ENCODE measurements around the gene TMEM176B. TPM values are rescaled to one million over a fixed set of nuclear protein-coding genes. Genes with fewer than 3 reads are reported as not detected.

The TMEM176B gene
- polyA plus RNA-seq, 1 donor, result 16.7 TPM

GRCh38 chr7:150751702-150752101 is 48.5 kb downstream of the TMEM176B start:
- DNase-seq, result no peak

DNA sequence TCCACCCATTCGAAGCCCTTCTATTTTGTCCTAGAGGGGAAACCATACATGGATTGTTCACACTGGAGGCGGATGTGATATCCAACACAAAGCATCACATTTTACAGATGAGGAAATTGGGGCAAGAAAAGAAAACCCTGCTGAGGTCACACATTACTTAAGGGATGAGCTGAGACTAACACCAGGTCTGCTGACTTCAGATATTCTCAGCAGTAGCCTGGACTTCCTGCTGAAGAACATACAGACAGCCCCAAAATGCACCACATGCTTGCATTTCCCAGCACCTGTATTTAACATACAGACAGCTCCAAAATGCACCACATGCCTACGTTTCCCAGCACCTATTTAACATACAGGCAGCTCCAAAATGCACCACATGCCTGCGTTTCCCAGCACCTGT is 51.8 kb downstream of the TMEM176B start:
- DNase-seq, result no peak

- DNase-seq, result no peak
These were observed 53.2 kb downstream of the TMEM176B start for GRCh38 chr7:150746921-150747320.

GRCh38 chr7:150745876-150746275 is 54.3 kb downstream of the TMEM176B start:
- DNase-seq, result no peak

GRCh38 chr7:150745086-150745485 is 55.1 kb downstream of the TMEM176B start:
- no peak for DNase-seq

DNA sequence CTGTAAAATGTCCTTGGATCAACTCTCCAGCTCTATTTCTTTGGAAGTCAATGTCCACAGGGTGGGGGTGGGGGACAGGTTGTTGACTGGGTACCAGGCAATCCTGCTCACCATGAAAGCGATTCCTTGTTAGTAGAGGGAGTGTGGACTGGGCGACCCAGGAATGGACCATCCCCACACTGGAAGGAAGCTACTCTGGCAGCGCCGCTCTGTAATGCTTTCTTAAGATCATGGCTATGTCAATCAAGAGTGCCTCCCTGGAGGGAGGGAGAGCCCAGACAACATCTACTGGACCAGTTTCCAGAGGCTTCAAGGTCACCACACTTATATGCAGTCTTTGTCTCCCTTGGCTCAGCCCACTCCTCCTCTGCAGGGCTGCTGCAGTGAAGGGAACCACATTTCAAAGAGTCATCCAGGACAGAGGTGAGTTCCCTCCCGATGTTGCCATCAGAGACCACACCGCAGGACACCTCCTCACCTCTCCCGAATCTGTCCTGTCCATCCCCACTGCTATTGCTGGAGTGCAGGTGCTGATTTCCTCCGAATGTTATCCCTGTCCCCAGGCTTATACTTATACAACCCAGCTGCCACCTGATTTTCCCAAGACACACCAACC is 56.0 kb downstream of the TMEM176B start:
- no peak for DNase-seq

GRCh38 chr7:150742286-150742968 is 57.7 kb downstream of the TMEM176B start:
- no peak for DNase-seq

Other genes with a start within 250 kb of the TMEM176B start
- 18.7 TPM for gene GIMAP4, start 233.0 kb downstream of the TMEM176B start, polyA plus RNA-seq (ENCODE audit: insufficient read length)
- gene GIMAP6, start 168.0 kb downstream of the TMEM176B start, polyA plus RNA-seq (ENCODE audit: insufficient read length), result 15.3 TPM
- 4.9 TPM for gene GIMAP2, start 114.7 kb downstream of the TMEM176B start, polyA plus RNA-seq (ENCODE audit: insufficient read length)
- gene GIMAP1, start 83.8 kb downstream of the TMEM176B start, polyA plus RNA-seq (ENCODE audit: insufficient read length), result 2.9 TPM
- 6.5 TPM for gene GIMAP5, start 62.9 kb downstream of the TMEM176B start, polyA plus RNA-seq (ENCODE audit: insufficient read length)
- gene TMEM176A, start 405 bp upstream of the TMEM176B start, polyA plus RNA-seq (ENCODE audit: insufficient read length), result 21.5 TPM
- gene AOC1, start 52.2 kb upstream of the TMEM176B start, polyA plus RNA-seq (ENCODE audit: insufficient read length), result 0.08 TPM
- 29.3 TPM for gene KCNH2, start 178.0 kb upstream of the TMEM176B start, polyA plus RNA-seq (ENCODE audit: insufficient read length)
- gene NOS3, start 190.7 kb upstream of the TMEM176B start, polyA plus RNA-seq (ENCODE audit: insufficient read length), result 9.2 TPM
- 0.72 TPM for gene ATG9B, start 224.1 kb upstream of the TMEM176B start, polyA plus RNA-seq (ENCODE audit: insufficient read length)
- gene ABCB8, start 228.1 kb upstream of the TMEM176B start, polyA plus RNA-seq (ENCODE audit: insufficient read length), result 19.9 TPM
- 4.2 TPM for gene ASIC3, start 248.2 kb upstream of the TMEM176B start, polyA plus RNA-seq (ENCODE audit: insufficient read length)